Aorta (tissue), 5 donors: ENCODE results near the gene PHF5A. TPM values are rescaled to one million over a fixed set of nuclear protein-coding genes. Genes with fewer than 3 reads are reported as not detected.
A peak's percentile ranks its signal among the peaks of the same experiment; 100 is the strongest.
"Not testable (repeated sequence)": the region's sequence is repeated elsewhere in the genome, so short reads cannot be mapped to it uniquely, and the experiment has no call there.

Experiments
- ATAC-seq: fragments of 200-7000 bp; cut with Tn5 transposase; one replicate; pipeline ENCODE4 v1.9.1; 2022; ENCODE audit warnings: moderate library complexity; ENCODE audit not compliant: low FRiP score
- DNase-seq, 2 donors: peaks; one replicate each; pipeline ENCODE4 v3.0.0-alpha.2; 2020
- H3K27ac ChIP-seq, 2 donors: one replicate each; pipeline ENCODE4 v1.5.1; 2013; ENCODE audit warnings: low read length in 2 of 2, mild to moderate bottlenecking in 2 of 2, moderate library complexity in 2 of 2, control low read depth in 1 of 2, inconsistent platforms in 1 of 2, low read depth in 1 of 2
- H3K27me3 ChIP-seq, 2 donors: one replicate each; pipeline ENCODE4 v1.6.1; 2013; ENCODE audit warnings: control low read depth in 1 of 2, low read length in 1 of 2, mild to moderate bottlenecking in 1 of 2, moderate library complexity in 1 of 2; ENCODE audit not compliant: insufficient read depth in 2 of 2, control insufficient read depth in 1 of 2
- H3K36me3 ChIP-seq, 2 donors: one replicate each; pipeline ENCODE4 v1.6.1; 2013; ENCODE audit warnings: control low read depth in 1 of 2, low read length in 1 of 2, mild to moderate bottlenecking in 1 of 2; ENCODE audit not compliant: insufficient read depth in 2 of 2, control insufficient read depth in 1 of 2
- H3K4me1 ChIP-seq, 2 donors: one replicate each; pipeline ENCODE4 v1.6.1; 2013; ENCODE audit warnings: low read length in 2 of 2, control low read depth in 1 of 2, mild to moderate bottlenecking in 1 of 2, moderate library complexity in 1 of 2; ENCODE audit not compliant: insufficient read depth in 2 of 2, control insufficient read depth in 1 of 2
- H3K4me3 ChIP-seq, 2 donors: one replicate each; pipeline ENCODE4 v1.5.1; 2013; ENCODE audit warnings: low read length in 2 of 2, control low read depth in 1 of 2, mild to moderate bottlenecking in 1 of 2
- H3K9me3 ChIP-seq: one replicate; pipeline ENCODE4 v1.6.1; 2013; ENCODE audit warnings: mild to moderate bottlenecking, low read length; ENCODE audit not compliant: control insufficient read depth
- WGBS, 2 donors: extraction: QIAGEN DNeasy Blood & Tissue Kit; methylation state at CpG; one replicate each; pipeline ENCODE4 v1.1.7; 2013; 5-methylcytosine and 5-hydroxymethylcytosine counted together
- intact Hi-C, 2 donors: fragments of 100-400 bp; cut with DNase I; formaldehyde crosslinking; loops; one replicate each; pipeline versions ENCODE4 v1.14.2 to v1.15.0; 2022
- polyA plus RNA-seq, 2 donors: library from polyadenylated mRNA; stranded (reverse); fragments of 200-250 nt; gene quantifications; one replicate each; pipeline ENCODE4 v1.2.3, GENCODE V29; 2013
- total RNA-seq, 2 donors: library from RNA; stranded (reverse); fragmentation: NEBNext Ultra II Directional; extraction: Animal tissue kit (Norgen Biotek cat#: 25700); gene quantifications; one replicate each; pipeline ENCODE4 v1.2.1, GENCODE V29; 2021
- donor health status: healthy with polysubstance abuse.
- donor health status: Bipolar disorder and iron deficiency.
- donor health status: DM: no; HTN: no; CAD: no.
- donor health status: DM: no; HTN: no; CAD: no.
- donor health status: DM: yes; HTN: yes; CAD: no.

PHF5A gene
- total and polyA plus RNA-seq, 4 donors, result 22.5 to 43.1 (median 28.4) TPM

DNA sequence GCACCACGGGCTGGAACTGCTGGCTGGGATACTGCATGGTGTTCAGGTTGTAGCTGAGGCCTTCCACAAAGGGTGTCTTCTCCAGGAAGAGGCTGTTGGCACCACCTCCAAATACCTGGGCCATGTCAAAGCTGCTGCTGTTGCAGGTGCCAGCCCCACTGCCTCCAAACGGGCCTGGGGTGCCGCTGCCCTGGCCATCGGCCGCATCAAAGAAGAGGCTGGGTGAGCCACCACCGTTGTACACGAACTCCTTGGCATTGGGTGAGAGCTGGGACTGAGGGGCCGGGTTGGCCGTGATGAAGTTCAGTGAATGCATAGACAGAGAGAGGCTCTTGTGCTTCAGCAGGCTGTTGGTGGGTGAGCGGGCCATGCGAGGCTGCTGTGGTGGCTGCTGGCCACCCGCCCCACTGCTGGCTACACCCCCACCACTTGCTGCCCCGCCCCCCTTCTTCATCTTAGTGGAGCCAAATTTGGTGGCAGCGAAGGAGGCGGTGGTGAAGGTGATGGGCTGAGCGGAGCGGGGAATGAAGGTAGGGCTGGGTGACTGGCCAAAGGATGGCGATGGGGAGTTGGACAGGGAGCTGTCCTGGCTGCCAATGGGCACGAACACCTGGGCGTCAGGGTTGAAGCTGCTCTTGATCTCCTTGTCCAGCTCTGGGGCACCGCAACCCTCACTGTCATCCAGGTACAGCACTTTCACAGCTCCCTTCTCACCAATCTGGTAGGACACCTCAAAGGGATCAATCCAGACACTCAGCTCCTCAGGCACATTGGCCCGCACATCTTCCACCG is 32.0 kb downstream of the PHF5A start:
- peaks cover 0 to 4% of the 10 kb centered on the region in 2 donors for H3K36me3 ChIP-seq
- H3K4me3 ChIP-seq, result no peak overlapping the region
- H3K27me3 ChIP-seq, result no peaks in the 10 kb centered on the region
- ATAC-seq, result no peak
- no peak overlapping the region for H3K27ac ChIP-seq
- no peaks in the 10 kb centered on the region for H3K4me1 ChIP-seq
- DNase-seq, result no peak
- 74 to 78% methylated on average over 23 of the region's 23 CpGs for WGBS, 2 donors
- no peaks in the 10 kb centered on the region for H3K9me3 ChIP-seq
- intact Hi-C loops, result no loop called here

- H3K9me3 ChIP-seq, result no peaks in the 10 kb centered on the region
- intact Hi-C loops, result no loop called here
- no peak for DNase-seq
- no peak for ATAC-seq
- no peaks in the 10 kb centered on the region for H3K27me3 ChIP-seq
- H3K27ac ChIP-seq, result peak overlapping the region in 1 of 2 donors; percentile 11
- H3K4me1 ChIP-seq, result no peaks in the 10 kb centered on the region
- no peak overlapping the region for H3K4me3 ChIP-seq
- H3K36me3 ChIP-seq, result peaks cover 0 to 4% of the 10 kb centered on the region in 2 donors
- WGBS, 2 donors, result 59% methylated on average over 4 of the region's 4 CpGs
Measured at GRCh38 chr22:41435560-41435959, 32.9 kb downstream of the PHF5A start.

DNA sequence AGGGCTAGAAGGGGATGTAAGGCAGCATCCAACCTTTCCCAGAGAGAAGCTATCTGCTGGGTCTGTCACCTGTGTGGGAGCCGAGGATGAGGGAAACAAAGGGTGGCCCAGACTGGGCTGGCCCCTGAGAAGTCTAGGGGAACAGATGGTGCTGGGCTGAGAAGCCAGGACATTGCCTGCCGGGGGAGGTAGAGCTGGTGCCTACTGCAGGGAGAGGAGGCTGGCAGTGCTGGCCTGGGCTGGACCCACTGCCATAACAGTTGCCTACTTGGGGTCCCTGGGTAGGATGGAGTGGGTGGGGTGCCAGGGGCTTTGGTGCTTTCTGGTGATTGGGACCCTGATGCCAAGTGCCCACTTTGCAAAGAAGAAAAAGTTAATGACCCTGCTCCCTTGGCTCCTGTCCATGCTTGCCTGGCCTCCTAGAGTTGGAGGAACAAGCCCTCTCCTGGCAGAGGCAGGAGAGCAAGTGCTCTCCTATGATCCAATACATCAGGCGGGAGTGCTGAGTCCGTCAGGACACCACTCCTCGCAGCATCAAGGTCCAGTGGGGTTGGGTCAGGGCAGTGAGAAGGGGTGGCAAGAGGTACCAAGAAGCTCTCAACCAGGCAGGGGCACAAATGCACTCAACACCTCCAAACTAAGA is 34.0 kb downstream of the PHF5A start:
- 58 to 64% methylated on average over 5 of the region's 5 CpGs for WGBS, 2 donors
- H3K27me3 ChIP-seq, H3K27ac ChIP-seq, H3K4me1 ChIP-seq, DNase-seq, H3K36me3 ChIP-seq, ATAC-seq, H3K4me3 ChIP-seq, H3K9me3 ChIP-seq, intact Hi-C loops: not testable (repeated sequence)

GRCh38 chr22:41433480-41433879 is 35.0 kb downstream of the PHF5A start:
- H3K27me3 ChIP-seq, DNase-seq, H3K27ac ChIP-seq, ATAC-seq, H3K4me3 ChIP-seq, intact Hi-C loops, H3K4me1 ChIP-seq, H3K36me3 ChIP-seq, H3K9me3 ChIP-seq: not testable (repeated sequence)
- 81 to 100% methylated on average over 1 of the region's 1 CpG for WGBS, 2 donors

DNA sequence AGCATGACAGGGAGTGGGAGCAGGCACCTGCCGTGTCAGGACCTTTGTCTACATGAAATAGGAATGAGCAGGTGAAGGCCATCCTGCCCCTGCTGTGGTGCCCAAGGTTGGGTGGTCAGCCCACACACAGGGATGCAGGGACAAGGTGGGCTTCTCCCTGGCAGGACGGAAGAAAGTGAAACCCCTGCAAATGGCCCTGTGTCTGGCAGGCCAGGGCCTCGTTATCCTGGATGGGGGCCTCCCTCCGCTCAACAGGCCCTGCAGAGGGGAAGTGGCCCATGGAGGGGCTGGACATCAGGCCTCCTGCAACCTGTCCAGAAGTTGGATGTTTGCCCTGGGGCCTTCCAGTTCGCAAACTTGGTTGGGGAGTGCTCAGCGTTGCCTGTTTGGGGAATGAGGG is 36.8 kb downstream of the PHF5A start:
- ATAC-seq, result no peak
- Histone ChIP-seq H3K36me3 (peaks cover 0 to 2% of the 10 kb centered on the region in 2 donors), H3K4me3 (no peak overlapping the region), H3K27me3 (no peaks in the 10 kb centered on the region), H3K4me1 (no peaks in the 10 kb centered on the region), H3K9me3 (no peaks in the 10 kb centered on the region), H3K27ac (no peak overlapping the region)
- no peak for DNase-seq
- 71 to 73% methylated on average over 6 of the region's 6 CpGs for WGBS, 2 donors
- intact Hi-C loops, result no loop called here

DNA sequence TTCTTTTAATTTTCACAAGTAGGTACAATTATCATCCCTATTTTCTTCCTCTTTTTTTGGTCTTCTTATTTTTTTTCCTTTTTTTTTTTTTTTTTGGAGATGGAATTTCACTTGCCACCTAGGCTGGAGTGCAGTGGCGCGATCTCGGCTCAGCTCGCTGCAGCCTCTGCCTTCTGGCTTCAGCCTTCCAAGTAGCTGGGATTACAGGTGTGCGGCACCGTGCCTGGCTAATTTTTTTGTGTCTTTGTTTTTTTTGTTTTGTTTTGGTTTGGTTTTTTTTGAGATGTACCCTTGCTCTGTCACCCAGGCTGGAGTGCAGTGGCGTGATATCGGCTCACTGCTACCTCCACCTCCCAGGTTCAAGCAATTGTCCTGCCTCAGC is 38.5 kb downstream of the PHF5A start:
- intact Hi-C loops, result no loop called here
- H3K4me3 ChIP-seq, result no peak overlapping the region
- 94 to 97% methylated on average over 8 of the region's 8 CpGs for WGBS, 2 donors
- H3K36me3 ChIP-seq, result peaks cover 0 to 2% of the 10 kb centered on the region in 2 donors
- H3K4me1 ChIP-seq, result no peaks in the 10 kb centered on the region
- ATAC-seq (no peak), DNase-seq (no peak)
- H3K9me3 ChIP-seq, result no peaks in the 10 kb centered on the region
- H3K27me3 ChIP-seq, result no peaks in the 10 kb centered on the region
- no peak overlapping the region for H3K27ac ChIP-seq

GRCh38 chr22:41429232-41429950 is 39.1 kb downstream of the PHF5A start:
- Histone ChIP-seq H3K4me3 (no peak overlapping the region), H3K27me3 (no peaks in the 10 kb centered on the region), H3K4me1 (no peaks in the 10 kb centered on the region), H3K36me3 (peaks cover 0 to 2% of the 10 kb centered on the region in 2 donors), H3K9me3 (no peaks in the 10 kb centered on the region), H3K27ac (no peak overlapping the region)
- no peak for ATAC-seq
- no peak for DNase-seq
- WGBS, 2 donors, result 87% methylated on average over 13 of the region's 13 CpGs
- intact Hi-C loops, result no loop called here

DNA sequence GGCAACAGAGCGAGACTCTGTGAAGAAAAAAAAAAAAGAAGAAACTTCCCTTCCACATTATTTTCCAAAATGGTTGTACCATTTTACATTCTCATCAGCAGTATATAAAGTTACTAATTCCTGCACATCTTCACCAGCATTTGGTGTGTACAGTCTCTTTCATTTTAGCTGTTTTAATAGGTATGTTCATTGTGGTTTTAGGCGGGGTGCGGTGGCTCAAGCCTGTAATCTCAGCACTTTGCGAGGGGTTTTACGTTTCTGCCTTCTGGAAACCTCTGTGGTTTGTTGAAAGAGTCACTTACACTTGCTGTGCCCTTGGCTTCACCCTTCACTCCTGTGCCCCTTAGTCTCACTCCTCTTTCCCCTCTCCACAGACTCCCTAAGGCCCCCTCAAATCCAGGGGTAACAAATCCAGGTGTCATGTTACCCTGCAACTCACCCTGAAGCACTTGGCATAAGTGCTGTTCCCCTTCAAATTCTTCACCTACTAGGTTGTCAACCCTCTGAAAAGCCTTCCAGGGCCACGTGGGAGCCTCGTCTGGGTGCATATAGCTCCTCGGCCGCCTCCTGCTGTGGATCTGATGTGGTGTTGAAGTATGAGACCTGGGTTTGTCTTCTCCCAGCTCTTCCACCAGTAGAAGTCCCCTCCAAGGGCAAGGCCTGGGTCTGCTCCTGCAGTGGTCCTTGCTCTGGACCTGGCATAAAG is 42.7 kb downstream of the PHF5A start:
- H3K27ac ChIP-seq, result no peak overlapping the region
- intact Hi-C loops, result no loop called here
- no peak for ATAC-seq
- WGBS, 2 donors, result 73 to 77% methylated on average over 9 of the region's 9 CpGs
- H3K36me3 ChIP-seq, result peaks cover 0 to 2% of the 10 kb centered on the region in 2 donors
- H3K27me3 ChIP-seq, result no peaks in the 10 kb centered on the region
- no peaks in the 10 kb centered on the region for H3K4me1 ChIP-seq
- H3K4me3 ChIP-seq, result no peak overlapping the region
- no peak for DNase-seq
- H3K9me3 ChIP-seq, result no peaks in the 10 kb centered on the region
